Mucosa of gallbladder (tissue), 1 donor: ENCODE data around the gene ARHGEF40. TPM values are rescaled to one million over a fixed set of nuclear protein-coding genes. Genes with fewer than 3 reads are reported as not detected.
"Not testable (repeated sequence)": the region's sequence is repeated elsewhere in the genome, so short reads cannot be mapped to it uniquely, and the experiment has no call there.

Source experiments
- DNase-seq: peaks from one replicate; pipeline ENCODE4 v3.0.0-alpha.2; 2020; ENCODE audit warnings: low spot score
- total RNA-seq: library from RNA; stranded (reverse); gene quantifications from one replicate; pipeline ENCODE4 v1.2.1, GENCODE V29; 2021
- donor health status: DM: no; HTN: no; CAD: no.

Gene ARHGEF40
- total RNA-seq, 1 donor from 2014 or later, result 124 TPM

GRCh38 chr14:21039585-21040369 lies 30.3 kb upstream of the ARHGEF40 start:
- peak; percentile 60 for DNase-seq

GRCh38 chr14:21040370-21040925 lies 29.7 kb upstream of the ARHGEF40 start:
- DNase-seq, result no peak

GRCh38 chr14:21040941-21041340 lies 29.2 kb upstream of the ARHGEF40 start:
- DNase-seq, result not testable (repeated sequence)

DNA sequence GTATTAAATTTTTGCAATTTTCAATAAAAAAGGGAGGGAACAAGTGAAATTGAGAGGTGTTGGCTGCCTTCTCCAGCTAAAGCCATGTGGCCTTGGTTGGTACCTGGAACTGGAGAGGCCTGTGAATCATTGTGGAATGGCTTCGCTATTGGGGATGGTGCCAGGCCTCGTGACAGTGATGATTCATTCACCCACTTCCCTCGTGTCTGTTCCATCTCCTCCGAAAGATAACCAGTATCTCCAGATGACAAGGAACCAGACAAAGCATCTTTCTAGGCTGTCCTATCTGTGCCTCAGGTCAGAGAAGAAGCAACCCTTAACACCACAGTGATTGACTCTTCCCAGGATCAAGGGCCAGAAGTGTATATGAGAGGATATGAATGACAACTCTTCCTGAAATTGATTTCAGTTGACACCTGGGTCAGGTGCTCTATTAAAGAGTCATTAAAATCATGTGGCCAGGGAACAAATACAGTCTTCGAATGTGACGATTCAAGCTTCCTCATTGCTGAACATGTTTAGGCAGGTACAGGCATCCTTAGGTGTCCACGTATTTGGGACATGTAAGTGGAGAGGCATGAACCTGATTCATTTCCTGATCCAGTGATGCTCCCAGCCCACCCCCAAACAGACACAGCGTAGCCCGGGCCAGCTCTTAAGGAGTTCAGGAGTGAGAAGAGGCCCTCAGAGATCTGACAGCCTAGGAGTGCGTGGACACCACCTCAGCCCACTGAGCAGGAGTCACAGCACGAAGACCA lies 28.2 kb upstream of the ARHGEF40 start, which contains the start of gene RNASE7:
RNASE7 (plus strand) TSS at position 687 of the 758 bp plus-strand sequence. CDS start 631 bp downstream, outside the sequence.
- peak; percentile 81 for DNase-seq

- no peak for DNase-seq
Measured at GRCh38 chr14:21042918-21043317, 27.2 kb upstream of the ARHGEF40 start.

- no peak for DNase-seq
Measured at GRCh38 chr14:21043387-21043973, 26.6 kb upstream of the ARHGEF40 start.

DNA sequence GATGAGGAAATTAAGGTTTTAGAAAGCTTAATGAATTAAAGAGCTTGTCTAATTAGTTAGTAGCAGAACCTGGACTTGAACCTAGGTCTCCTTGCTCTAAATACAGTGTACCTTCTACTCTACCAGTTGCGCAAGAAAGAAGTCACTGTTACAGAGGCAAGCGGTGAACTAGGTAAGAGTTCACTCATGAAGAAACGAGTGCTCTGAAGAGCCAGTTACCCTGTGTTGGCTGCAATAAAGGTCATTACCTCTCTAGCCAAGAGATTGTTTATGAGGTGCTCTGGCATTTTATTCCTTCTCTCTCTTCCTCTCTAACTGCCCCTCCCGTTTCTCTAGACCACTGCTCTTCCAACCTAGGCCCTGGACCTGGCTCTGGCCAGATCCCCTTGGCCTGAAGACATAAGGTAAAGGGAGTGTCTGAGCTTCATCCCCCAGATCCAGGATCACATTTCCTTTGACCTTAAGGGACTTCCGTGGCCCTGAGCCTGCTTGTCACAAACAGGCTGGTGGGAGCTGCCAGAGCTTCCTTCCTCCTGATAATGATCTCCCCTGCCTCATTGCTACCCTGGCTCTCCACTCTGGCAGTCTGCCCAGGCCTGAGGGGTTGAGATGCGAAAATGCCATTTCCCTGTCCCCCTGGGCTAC lies 26.0 kb upstream of the ARHGEF40 start:
- no peak for DNase-seq

DNA sequence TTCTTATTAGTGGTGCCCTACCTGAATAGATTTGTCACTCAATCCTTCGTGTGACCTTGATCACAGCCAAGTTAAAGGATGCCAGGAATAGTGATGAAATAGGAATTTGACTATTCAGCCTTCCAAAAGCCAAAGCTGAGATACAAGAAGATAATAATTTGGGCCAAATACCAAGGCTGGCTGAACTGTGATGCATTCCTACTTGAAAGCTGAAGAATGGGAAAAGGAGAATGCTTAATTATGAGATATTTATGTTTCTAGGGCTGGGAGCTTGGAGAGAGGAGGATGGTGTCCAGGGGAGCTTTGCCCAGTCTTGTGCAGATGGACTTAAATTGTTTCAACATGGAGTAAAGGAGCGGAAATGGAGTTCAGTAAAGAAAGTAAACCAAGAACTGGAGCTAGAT lies 22.7 kb upstream of the ARHGEF40 start:
- no peak for DNase-seq

- DNase-seq, result no peak
Measured at GRCh38 chr14:21048638-21049037, 21.5 kb upstream of the ARHGEF40 start.

- no peak for DNase-seq
Measured at GRCh38 chr14:21049271-21049673, 20.8 kb upstream of the ARHGEF40 start.

DNA sequence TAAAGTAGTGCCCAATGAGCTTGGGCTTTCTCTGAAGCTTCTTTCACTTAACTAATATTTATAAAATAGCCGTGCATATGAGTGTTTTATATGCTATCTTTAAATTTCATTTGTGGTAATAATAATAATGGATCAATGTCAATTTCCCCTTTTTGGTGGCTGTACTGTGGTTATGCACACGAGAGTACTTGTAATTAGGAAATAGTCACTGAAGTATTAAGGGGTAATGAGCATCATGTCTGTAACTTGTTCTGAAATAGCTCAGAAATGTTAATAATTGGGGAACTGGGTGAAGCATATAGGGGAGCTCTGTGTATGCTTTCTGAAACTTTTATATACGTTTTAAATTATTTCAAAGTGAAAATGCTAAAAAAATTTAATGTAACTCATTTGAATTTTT lies 19.5 kb upstream of the ARHGEF40 start:
- DNase-seq, result no peak

GRCh38 chr14:21053184-21054122 lies 16.7 kb upstream of the ARHGEF40 start:
- no peak for DNase-seq

GRCh38 chr14:21054123-21054767 lies 15.9 kb upstream of the ARHGEF40 start:
- peak; percentile 84 for DNase-seq

DNA sequence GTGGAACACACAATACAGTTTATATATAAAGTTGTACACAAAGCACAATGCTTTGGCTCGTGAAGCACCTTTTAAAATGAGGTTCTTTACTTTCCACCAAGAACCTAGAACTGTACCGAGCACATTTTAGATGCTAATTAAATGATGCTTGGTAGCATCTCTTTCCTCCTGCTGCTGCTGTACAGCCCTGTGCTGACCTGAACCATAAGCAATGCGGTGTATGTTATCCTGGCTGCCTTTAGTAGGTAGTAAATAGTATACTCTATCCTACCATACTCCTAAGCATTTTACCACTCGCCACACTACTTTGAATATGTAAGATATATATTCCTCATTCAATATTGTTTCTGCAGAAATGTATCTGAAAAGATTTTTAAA lies 15.3 kb upstream of the ARHGEF40 start:
- DNase-seq, result no peak

GRCh38 chr14:21055432-21056117 lies 14.5 kb upstream of the ARHGEF40 start:
- peak; percentile 81 for DNase-seq

DNA sequence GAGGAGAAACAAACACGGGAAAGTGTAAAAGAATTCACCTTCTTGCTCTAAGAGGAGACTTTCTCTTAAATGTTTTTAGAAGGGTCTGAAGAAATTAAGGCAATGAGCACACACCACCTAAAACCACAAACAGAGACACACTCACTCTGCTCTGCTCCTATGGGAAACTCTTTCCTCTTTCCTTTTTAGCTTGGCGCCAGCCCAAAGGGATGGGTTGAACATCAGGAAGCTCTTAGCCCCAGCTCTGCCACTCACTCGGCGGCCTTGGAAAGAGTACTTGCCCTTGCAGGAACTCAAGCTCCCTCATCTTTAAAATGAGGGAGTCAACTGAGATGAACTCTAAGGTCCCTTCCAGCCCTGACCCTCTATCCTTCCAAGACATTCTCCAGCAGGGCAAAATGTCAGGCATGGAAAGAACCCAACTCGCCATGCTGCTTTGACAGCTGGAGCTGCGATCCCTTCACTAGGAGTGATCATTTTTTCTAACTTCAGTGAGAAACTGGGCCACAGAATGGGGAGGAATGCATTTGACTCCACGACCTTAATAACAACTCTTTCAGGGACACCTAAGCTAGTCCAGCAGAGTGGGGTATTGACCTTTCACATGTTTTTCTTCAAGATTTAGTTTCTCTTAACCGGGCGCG lies 13.5 kb upstream of the ARHGEF40 start:
- peak; percentile 79 for DNase-seq

DNA sequence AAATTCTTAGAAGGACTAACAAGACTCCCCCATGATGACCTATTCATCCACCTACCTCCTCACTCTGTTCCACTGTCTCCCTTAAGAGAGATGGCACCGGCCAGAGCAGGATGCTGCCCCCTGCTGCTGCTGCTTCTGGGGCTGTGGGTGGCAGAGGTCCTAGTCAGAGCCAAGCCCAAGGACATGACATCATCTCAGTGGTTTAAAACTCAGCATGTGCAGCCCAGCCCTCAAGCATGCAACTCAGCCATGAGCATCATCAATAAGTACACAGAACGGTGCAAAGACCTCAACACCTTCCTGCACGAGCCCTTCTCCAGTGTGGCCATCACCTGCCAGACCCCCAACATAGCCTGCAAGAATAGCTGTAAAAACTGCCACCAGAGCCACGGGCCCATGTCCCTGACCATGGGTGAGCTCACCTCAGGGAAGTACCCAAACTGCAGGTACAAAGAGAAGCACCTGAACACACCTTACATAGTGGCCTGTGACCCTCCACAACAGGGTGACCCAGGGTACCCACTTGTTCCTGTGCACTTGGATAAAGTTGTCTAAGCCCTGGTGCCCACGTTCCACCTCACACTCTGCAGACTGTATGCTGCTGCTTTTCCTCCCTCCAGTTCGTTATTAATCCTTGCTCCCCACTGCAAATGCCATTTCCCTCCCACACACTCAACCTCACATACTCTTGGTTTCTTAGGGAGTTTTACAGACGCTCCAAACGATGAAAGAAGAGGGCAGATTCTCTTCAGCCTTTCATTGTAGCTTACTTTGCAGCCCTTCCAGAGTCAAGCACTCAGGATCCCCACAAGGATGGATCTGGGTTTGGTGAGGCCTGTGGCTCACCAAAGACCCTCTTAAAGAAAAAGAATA lies 12.1 kb upstream of the ARHGEF40 start, which contains the start of gene RNASE8:
RNASE8 (plus strand) TSS at position 20 of the 873 bp plus-strand sequence; CDS start at position 91, 71 bp downstream.
- DNase-seq, result no peak

GRCh38 chr14:21058903-21059302 lies 11.2 kb upstream of the ARHGEF40 start:
- DNase-seq, result no peak
